ENCODE data around the gene MAGI2.

GRCh38 chr7:79478386-79478785, 24.9 kb upstream of the MAGI2 start:
- no peak for TF ChIP-seq RAD21 (IDR thresholded peaks at IDR 0.05)
- no peak for TF ChIP-seq GABPA (IDR thresholded peaks at IDR 0.05 in 1 of 2, conservative IDR thresholded peaks at IDR 0.05 in 1 of 2)
- TF ChIP-seq, protein P1, sequence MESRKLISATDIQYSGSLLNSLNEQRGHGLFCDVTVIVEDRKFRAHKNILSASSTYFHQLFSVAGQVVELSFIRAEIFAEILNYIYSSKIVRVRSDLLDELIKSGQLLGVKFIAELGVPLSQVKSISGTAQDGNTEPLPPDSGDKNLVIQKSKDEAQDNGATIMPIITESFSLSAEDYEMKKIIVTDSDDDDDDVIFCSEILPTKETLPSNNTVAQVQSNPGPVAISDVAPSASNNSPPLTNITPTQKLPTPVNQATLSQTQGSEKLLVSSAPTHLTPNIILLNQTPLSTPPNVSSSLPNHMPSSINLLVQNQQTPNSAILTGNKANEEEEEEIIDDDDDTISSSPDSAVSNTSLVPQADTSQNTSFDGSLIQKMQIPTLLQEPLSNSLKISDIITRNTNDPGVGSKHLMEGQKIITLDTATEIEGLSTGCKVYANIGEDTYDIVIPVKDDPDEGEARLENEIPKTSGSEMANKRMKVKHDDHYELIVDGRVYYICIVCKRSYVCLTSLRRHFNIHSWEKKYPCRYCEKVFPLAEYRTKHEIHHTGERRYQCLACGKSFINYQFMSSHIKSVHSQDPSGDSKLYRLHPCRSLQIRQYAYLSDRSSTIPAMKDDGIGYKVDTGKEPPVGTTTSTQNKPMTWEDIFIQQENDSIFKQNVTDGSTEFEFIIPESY (IDR thresholded peaks at IDR 0.05) = no peak
- TF ChIP-seq CTCF (IDR thresholded peaks at IDR 0.05; ENCODE audit: low read depth, low read length, missing input control) = no peak
- TF ChIP-seq, protein P2, sequence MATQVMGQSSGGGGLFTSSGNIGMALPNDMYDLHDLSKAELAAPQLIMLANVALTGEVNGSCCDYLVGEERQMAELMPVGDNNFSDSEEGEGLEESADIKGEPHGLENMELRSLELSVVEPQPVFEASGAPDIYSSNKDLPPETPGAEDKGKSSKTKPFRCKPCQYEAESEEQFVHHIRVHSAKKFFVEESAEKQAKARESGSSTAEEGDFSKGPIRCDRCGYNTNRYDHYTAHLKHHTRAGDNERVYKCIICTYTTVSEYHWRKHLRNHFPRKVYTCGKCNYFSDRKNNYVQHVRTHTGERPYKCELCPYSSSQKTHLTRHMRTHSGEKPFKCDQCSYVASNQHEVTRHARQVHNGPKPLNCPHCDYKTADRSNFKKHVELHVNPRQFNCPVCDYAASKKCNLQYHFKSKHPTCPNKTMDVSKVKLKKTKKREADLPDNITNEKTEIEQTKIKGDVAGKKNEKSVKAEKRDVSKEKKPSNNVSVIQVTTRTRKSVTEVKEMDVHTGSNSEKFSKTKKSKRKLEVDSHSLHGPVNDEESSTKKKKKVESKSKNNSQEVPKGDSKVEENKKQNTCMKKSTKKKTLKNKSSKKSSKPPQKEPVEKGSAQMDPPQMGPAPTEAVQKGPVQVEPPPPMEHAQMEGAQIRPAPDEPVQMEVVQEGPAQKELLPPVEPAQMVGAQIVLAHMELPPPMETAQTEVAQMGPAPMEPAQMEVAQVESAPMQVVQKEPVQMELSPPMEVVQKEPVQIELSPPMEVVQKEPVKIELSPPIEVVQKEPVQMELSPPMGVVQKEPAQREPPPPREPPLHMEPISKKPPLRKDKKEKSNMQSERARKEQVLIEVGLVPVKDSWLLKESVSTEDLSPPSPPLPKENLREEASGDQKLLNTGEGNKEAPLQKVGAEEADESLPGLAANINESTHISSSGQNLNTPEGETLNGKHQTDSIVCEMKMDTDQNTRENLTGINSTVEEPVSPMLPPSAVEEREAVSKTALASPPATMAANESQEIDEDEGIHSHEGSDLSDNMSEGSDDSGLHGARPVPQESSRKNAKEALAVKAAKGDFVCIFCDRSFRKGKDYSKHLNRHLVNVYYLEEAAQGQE (IDR thresholded peaks at IDR 0.05) = no peak
- TF ChIP-seq YY1 (IDR thresholded peaks at IDR 0.05) = no peak
- no peak for TF ChIP-seq RXRA (IDR thresholded peaks at IDR 0.05)

All from liver (tissue), 3 donors.